ENCODE measurements around the gene SPRED1.

- TF ChIP-seq EZH2 (IDR thresholded peaks at IDR 0.05; ENCODE audit: borderline replicate concordance): no peak
- TF ChIP-seq CTCF (IDR thresholded peaks at IDR 0.05; ENCODE audit: poor library complexity): no peak
These were observed 121.9 kb downstream of the SPRED1 start for GRCh38 chr15:38374556-38374955.

All from hepatocyte (in vitro differentiated cells).